Measurements from ENCODE around the gene KRT35.

KRT35 gene

GRCh38 chr17:41511716-41512115, 30.8 kb upstream of the KRT35 start:
- no peak for DNase-seq

- DNase-seq, result no peak
These were observed 30.2 kb upstream of the KRT35 start for GRCh38 chr17:41511116-41511515.

DNA sequence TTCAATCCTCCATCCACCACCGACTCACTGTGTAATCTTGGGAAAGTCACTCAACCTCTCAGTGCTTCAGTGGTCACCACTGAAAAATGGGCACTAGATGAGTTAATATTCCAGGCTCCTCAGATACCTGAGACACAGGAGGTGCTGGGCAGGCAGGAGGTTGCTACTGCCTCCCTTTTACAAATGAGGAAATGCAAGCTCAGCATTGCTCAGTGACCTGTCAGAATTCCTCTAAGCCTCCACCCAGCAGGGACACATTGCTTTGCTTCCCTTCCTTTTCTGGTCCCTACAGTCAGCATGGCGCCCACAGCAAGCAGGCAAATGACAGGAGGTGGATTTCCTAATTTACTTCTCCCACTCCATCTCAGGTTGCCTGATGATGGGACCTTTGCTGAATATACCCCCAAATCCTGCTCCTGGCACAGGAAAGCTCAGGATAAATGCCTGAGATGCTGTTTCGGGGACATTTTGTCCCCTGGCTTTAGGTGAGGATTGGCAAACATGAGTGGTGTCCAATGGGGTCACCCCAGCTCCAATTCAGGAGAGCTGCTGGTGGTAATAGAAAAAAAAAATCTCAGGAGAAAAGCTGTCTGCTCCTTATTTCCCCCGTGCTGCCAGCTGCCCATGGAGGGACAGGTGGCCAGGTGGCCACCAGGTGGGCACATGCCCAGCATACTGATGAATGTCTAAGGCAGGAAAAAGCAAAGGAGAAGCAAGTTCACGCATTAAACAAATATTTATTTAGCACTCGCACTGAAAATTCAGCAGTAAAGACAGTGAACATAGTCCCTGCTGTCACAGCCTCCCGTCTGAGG, 29.5 kb upstream of the KRT35 start:
- no peak for DNase-seq

DNA sequence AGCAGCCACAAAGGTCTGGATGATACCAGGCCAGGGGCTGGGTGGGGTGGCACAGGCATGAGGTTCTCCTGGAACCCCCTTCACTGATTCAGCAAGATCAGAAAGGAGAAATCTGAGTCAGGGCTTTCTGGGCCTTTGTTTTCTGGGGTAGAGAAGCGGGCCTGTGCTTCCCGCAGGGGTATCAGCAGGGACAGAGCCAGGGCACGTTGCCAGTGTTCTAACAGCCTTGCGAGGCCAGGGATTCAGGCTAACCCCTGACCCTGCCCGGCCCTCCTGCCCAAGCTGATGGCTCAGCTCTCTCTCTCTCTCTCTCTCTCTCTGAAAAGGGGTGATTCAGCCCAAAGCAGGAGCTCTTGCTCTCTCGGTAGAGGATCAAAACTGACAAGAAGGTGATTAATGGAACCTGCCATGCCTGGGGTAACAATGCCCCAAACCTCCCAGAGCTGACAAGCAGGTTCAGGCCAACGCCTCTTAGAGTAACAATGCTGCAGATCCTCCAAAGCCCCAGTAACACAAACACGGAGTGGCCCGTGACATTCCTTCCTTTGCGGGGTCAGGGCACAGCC, 26.4 kb upstream of the KRT35 start:
- no peak for DNase-seq

GRCh38 chr17:41505809-41506767, 25.1 kb upstream of the KRT35 start:
- no peak for DNase-seq

DNA sequence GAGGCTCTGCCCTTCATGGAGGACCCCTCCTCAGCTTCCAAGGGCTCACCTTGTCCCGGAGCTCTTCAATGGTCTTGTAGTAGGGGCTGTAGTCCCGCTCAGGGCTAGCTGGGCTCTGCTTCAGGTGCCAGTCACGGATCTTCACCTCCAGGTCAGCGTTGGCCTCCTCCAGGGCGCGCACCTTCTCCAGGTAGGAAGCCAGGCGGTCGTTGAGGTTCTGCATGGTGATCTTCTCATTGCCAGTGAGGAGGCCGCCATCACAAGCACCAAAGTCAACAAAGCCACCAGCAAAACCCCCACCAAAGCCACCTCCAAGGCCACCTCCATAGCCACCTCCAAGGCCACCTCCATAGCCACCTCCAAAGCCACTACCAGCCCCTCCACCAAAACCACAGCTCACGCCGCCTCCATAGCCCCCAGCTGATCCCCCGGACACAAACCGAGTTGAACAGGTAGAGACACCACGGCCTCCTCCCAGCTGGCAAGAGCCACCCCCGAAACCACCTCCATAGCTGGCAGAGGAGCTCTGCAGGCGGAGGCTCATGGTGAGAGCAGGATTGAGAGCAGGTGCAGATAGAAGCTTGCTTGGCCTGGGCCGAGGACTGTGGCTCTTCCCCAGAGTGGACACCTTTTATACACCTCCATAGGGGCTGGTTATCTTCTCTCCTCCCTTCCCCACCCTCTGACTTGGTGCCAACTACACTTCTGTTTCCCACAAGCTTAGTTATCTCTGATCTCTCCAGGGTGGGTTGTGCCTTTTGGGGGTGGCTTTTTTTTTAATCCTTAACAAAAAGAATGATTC, 24.3 kb upstream of the KRT35 start, which contains the start of gene KRT13:
KRT13 (minus strand) TSS at position 606 of the 802 bp plus-strand sequence; CDS start at position 544, 62 bp downstream.
- no peak for DNase-seq

- DNase-seq, result no peak
These were observed 23.5 kb upstream of the KRT35 start for GRCh38 chr17:41504246-41504977.

- DNase-seq, result no peak
These were observed 22.3 kb upstream of the KRT35 start for GRCh38 chr17:41503202-41503601.

- DNase-seq, result no peak
These were observed 19.4 kb upstream of the KRT35 start for GRCh38 chr17:41500131-41500911.

DNA sequence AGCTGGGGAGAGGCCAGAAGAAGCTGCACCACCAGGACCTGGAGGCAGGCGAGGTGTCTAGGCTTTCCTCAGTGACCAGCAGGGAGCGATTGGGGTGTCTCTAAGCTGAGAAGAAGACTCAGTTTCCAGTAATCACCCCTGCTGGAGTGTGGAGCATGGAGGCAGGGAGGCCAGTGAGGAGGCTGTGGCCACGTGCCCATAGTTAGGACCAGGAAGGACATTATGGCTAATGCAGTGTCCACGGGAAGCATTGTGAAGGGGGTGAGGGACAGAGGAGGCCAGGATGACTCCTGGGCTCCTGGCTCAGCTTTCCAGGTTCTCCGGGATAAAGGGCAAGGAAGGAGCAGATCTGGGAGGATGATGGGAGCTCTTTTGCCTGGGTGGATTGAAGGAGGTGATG, 18.8 kb upstream of the KRT35 start:
- DNase-seq, result no peak

- no peak for DNase-seq
These were observed 17.3 kb upstream of the KRT35 start for GRCh38 chr17:41498276-41498675.

DNA sequence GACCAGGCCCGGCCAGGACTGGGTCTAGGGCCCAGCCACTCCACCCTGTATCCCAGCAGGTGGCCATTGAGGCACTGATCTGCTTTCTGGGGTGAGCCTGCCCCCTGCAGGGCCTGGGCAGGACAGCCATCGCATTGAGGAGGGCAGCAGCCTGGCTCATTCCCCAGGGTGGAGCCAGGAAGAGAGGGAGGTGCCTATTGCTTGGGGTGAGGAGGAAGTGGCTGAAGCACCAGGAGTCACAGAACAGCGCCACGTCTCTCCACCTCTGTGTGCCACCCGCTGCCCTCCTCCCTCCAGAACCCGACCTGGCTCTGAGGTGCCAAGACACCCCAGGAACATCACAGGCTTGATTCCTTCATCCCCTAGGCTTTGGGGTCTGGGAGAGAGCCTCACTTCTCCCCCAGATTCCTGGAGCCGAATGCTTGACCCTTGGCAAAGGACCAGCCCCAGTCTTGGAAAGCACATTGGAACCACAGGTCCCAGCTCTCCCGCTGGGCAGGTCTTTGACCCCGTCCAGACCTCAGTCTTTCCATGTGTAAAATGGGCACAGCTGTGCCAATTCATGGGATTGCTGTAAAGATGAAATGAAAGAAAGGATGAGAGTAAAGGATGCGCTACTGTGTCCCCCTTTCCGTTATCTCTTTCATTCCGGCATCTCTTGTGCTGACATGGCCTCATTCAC, 16.0 kb upstream of the KRT35 start:
- DNase-seq, result peak; percentile 27 to 31

DNA sequence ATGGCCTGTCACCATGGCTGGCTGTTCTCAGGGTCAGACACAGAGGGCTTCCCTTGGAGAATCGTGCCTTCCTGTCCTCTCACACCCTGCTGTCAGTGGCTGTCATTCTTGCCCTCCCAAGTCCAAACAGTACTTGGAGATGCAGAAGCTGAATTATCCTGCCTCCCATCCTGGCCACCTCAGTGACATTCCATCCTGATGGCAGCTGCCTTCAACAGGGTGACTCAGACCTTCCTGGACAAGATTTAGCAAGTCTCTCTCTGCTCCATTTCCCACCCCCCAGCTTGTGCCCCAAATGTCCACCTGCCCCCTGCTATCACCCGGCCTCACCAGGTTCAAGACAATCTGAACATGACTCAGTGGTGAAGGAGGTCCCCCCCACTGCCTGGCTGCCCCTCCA, 13.6 kb upstream of the KRT35 start:
- no peak for DNase-seq

DNA sequence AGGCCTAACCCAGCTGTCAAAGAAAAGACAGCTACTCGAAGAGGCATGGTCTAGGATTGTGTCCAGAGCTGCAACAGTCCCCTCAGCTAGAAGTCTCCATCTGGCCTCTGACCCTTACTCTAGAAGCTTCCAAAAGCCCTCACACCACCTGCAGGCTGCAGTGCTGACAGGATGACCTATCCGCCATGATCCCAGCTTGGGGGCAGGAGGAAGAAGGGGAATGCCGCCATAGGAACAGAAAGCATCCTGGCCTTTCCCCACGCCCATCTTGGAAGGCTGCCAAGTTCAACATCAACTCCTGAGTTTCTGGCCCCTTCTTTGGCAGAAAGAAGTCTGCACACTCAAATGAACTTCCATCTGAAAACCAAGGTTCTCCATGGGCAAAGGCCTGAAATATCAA, 11.8 kb upstream of the KRT35 start:
- DNase-seq, result no peak

GRCh38 chr17:41492351-41492750, 11.4 kb upstream of the KRT35 start:
- DNase-seq, result no peak

DNA sequence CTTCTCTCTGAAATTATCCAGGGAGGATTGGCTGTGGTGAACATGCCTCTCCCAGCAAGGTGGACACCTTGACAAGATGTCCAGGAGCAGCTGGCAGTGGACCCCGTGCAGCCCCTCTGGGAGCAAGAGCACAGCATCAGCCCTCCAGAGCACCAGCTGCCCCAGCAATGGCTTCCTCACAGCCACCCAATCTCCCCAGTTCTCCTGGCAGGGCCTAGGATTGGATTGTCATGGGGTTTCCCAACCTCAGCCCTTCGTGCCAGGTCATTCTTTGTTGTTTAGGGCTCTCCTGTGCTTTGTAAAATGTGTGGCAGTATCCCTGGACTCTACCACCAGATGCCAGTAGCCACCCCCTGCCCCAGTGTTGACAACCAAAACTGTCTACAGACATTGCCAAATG, 10.5 kb upstream of the KRT35 start:
- no peak for DNase-seq

DNA sequence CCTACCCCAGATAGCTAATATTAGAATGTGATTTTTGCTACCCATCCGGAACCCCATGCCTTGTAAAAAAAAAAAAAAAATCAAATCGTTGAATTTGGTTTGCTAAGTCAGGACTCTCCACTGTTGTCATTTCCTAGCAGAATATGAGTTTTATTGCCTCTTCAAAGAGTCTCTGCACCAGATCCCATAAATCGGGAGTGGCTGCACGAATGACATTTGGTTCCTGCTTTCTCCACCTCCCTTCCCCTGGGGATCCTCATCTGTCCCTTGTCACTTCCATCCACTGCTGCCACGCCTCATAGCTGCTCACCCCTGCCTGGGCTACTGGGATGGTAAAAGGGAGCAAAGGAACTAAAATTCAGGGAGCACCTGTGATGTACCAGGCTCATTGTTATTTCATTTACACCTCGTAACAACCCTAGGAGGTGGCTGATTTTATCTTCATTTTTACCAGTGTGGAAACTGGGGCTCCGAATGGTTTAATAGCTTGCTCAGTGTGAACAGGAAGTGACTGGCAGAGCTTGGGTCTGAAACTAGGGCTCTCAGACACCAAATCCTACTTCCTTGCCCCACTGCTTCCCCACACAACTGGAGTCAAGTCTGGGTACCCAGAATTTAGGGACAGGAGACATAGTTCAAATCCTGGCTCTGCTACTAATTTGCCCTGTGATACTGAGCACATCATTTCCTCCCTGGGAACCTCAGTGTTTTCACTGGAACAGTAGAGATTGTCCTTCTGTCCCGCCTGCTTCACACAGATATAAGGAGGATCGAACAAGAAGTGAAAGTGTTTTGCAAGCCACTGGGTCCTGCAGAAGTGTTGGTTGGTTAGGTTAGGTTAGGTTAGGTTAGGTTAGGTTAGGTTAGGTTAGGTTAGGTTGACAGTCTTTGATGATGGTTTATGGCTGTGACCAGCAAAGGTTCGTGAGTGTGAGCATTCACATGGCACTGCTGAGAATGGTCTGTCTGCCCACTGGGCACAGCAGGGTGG, 9.3 kb upstream of the KRT35 start:
- no peak for DNase-seq

DNA sequence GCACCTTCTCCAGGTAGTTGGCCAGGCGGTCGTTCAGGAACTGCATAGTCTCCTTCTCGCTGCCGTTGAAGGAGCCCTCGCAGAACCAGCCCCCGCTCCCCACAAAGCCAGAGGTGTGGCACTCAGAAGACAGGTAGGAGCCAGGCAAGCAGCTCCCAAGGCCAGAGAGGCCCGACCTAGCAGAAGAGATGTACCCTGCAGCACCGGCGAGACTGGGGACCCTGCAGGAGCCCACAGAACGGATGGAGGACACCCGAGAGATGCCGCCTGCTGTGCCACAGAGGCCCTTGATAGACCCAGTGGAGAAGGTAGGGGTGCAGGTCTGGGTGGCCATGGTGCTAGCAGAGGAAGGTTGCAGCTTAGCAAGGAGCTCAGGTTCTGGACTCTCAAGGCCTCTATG, 8.6 kb upstream of the KRT35 start, which contains the start of gene KRT36:
KRT36 (minus strand) TSS at position 380 of the 400 bp plus-strand sequence; CDS start at position 334, 46 bp downstream.
- DNase-seq, result no peak
